ENCODE data around the gene MARK1. TPM values are rescaled to one million over a fixed set of nuclear protein-coding genes. Genes with fewer than 3 reads are reported as not detected.

The MARK1 gene
- total RNA-seq, 1 experiment from 2014 or later = 0.40 TPM

DNA sequence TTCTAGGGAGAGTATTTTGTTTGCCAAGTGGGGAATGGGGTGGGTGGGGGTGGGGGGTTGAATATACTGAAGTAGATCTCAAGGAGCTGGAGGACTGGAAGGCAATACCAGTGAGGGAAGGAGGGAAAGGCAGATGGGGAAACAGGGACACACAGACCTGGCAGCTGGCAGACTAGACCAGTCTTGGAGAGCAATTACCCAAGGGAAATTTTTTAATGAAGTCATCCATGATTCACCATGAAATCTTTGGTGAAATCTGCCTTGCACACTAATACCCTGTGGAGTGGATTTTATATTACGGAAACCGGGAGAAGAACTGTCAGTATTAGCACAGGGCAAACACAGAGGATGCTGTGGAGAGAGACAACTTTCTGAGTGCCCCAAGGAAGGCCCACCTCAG is 29.7 kb upstream of the MARK1 start:
- no peaks in the 10 kb centered on the region for H3K4me1 ChIP-seq (ENCODE audit: insufficient read depth, low read length)
- BruUV-seq (replicated peaks) = no TSS peak
- no peaks in the 10 kb centered on the region for H3F3A ChIP-seq (ENCODE audit: low read length, unreplicated experiment)
- no peaks in the 10 kb centered on the region for H4K20me1 ChIP-seq (ENCODE audit: low read length)
- H2AFZ ChIP-seq (ENCODE audit: low read length) = no peak overlapping the region
- H3K27me3 ChIP-seq (ENCODE audit: low read length) = peaks cover 59% of the 10 kb centered on the region
- DNase-seq (peak; percentile 50), ATAC-seq (no peak)
- H3K4me2 ChIP-seq (ENCODE audit: low read length) = no peak overlapping the region
- no peak overlapping the region for H3K4me3 ChIP-seq (ENCODE audit: low read length)
- no peaks in the 10 kb centered on the region for H3K36me3 ChIP-seq (ENCODE audit: low read depth, low read length)
- no peak overlapping the region for H3K9ac ChIP-seq (ENCODE audit: low read length)
- intact Hi-C loops (cut with micrococcal nuclease) = no loop called here
- ChIA-PET CTCF (no interaction called here), POLR2A (ENCODE audit: unreplicated experiment) (no interaction called here)
- H3K27ac ChIP-seq (ENCODE audit: low read length) = no peak overlapping the region
- H3K9me3 ChIP-seq (ENCODE audit: low read length) = no peaks in the 10 kb centered on the region
- H3K9me2 ChIP-seq (replicated peaks; ENCODE audit: low read length) = no peaks in the 10 kb centered on the region
- no peaks in the 10 kb centered on the region for H3K79me2 ChIP-seq (ENCODE audit: low read length)
- TF ChIP-seq EZH2phosphoT487 (IDR thresholded peaks at IDR 0.05; ENCODE audit: borderline replicate concordance, low read length) (no peak), EZH2 (IDR thresholded peaks at IDR 0.05; ENCODE audit: low read length, unreplicated experiment) (no peak)
- TF ChIP-seq, protein P1, sequence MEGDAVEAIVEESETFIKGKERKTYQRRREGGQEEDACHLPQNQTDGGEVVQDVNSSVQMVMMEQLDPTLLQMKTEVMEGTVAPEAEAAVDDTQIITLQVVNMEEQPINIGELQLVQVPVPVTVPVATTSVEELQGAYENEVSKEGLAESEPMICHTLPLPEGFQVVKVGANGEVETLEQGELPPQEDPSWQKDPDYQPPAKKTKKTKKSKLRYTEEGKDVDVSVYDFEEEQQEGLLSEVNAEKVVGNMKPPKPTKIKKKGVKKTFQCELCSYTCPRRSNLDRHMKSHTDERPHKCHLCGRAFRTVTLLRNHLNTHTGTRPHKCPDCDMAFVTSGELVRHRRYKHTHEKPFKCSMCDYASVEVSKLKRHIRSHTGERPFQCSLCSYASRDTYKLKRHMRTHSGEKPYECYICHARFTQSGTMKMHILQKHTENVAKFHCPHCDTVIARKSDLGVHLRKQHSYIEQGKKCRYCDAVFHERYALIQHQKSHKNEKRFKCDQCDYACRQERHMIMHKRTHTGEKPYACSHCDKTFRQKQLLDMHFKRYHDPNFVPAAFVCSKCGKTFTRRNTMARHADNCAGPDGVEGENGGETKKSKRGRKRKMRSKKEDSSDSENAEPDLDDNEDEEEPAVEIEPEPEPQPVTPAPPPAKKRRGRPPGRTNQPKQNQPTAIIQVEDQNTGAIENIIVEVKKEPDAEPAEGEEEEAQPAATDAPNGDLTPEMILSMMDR (conservative IDR thresholded peaks at IDR 0.05; ENCODE audit: low read depth, low read length) = no peak

DNA sequence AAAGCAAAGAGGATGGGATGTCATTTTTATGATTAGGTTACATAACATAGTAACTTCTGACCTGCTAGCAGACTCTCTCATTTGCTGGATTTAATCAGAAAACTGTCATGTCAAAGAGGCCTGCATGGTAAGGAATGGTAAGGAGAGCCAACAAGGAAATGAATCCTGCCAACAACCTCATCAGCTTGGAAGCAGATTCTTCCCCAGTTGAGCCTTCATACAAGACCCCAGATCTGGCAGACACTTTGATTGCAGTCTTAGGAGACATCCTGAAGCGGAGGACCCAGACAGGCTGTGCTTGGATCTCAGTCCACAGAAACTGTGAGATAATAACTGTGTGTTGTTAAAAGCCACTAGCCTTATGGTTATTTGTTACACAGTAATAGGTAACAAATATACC is 27.6 kb upstream of the MARK1 start:
- Histone ChIP-seq H3F3A (ENCODE audit: low read length, unreplicated experiment) (no peaks in the 10 kb centered on the region), H4K20me1 (ENCODE audit: low read length) (no peaks in the 10 kb centered on the region), H3K4me1 (ENCODE audit: insufficient read depth, low read length) (no peaks in the 10 kb centered on the region), H2AFZ (ENCODE audit: low read length) (no peak overlapping the region), H3K9me2 (replicated peaks; ENCODE audit: low read length) (no peaks in the 10 kb centered on the region), H3K9me3 (ENCODE audit: low read length) (no peaks in the 10 kb centered on the region), H3K79me2 (ENCODE audit: low read length) (no peaks in the 10 kb centered on the region), H3K27me3 (ENCODE audit: low read length) (peaks cover 64% of the 10 kb centered on the region), H3K4me2 (ENCODE audit: low read length) (no peak overlapping the region), H3K36me3 (ENCODE audit: low read depth, low read length) (no peaks in the 10 kb centered on the region), H3K9ac (ENCODE audit: low read length) (no peak overlapping the region), H3K27ac (ENCODE audit: low read length) (no peak overlapping the region), H3K4me3 (ENCODE audit: low read length) (no peak overlapping the region)
- intact Hi-C loops (cut with micrococcal nuclease) = no loop called here
- no TSS peak for BruUV-seq (replicated peaks)
- no peak for DNase-seq
- CTCF ChIA-PET = no interaction called here
- TF ChIP-seq EZH2 (IDR thresholded peaks at IDR 0.05; ENCODE audit: low read length, unreplicated experiment) (no peak), EZH2phosphoT487 (IDR thresholded peaks at IDR 0.05; ENCODE audit: borderline replicate concordance, low read length) (no peak)
- TF ChIP-seq, protein P1 (conservative IDR thresholded peaks at IDR 0.05; ENCODE audit: low read depth, low read length) = no peak
- POLR2A ChIA-PET (ENCODE audit: unreplicated experiment) = no interaction called here
- no peak for ATAC-seq

DNA sequence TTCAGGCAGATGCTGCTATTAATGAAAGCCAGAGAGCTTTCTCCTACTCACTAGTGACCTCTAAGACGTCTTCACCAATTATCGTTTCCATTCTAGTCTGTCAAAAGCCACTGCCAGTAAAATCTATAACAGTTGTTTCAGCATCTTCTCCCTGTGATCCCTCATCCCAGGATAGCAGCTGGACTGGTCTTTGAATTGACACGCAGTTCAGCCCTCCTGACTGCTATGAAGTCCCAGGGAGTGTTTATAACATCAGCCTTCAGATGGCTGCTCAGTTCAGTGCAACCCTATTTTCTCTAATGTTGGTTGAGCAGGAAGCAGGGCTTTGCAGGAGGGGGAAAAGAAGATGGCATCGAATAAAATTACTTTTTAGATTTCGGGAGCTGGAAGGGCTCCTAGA is 23.6 kb upstream of the MARK1 start:
- peaks cover 77% of the 10 kb centered on the region for H3K27me3 ChIP-seq (ENCODE audit: low read length)
- no peak overlapping the region for H3K4me2 ChIP-seq (ENCODE audit: low read length)
- DNase-seq (no peak), ATAC-seq (no peak)
- no peak overlapping the region for H3K9ac ChIP-seq (ENCODE audit: low read length)
- no peaks in the 10 kb centered on the region for H3K9me2 ChIP-seq (replicated peaks; ENCODE audit: low read length)
- H4K20me1 ChIP-seq (ENCODE audit: low read length) = no peaks in the 10 kb centered on the region
- POLR2A ChIA-PET (ENCODE audit: unreplicated experiment) = no interaction called here
- BruUV-seq (replicated peaks) = no TSS peak
- H3F3A ChIP-seq (ENCODE audit: low read length, unreplicated experiment) = no peaks in the 10 kb centered on the region
- CTCF ChIA-PET = no interaction called here
- H3K9me3 ChIP-seq (ENCODE audit: low read length) = no peaks in the 10 kb centered on the region
- intact Hi-C loops (cut with micrococcal nuclease) = no loop called here
- TF ChIP-seq, protein P1 (conservative IDR thresholded peaks at IDR 0.05; ENCODE audit: low read depth, low read length) = no peak
- no peaks in the 10 kb centered on the region for H3K4me1 ChIP-seq (ENCODE audit: insufficient read depth, low read length)
- H3K4me3 ChIP-seq (ENCODE audit: low read length) = no peak overlapping the region
- no peaks in the 10 kb centered on the region for H3K79me2 ChIP-seq (ENCODE audit: low read length)
- H3K36me3 ChIP-seq (ENCODE audit: low read depth, low read length) = no peaks in the 10 kb centered on the region
- no peak overlapping the region for H3K27ac ChIP-seq (ENCODE audit: low read length)
- no peak overlapping the region for H2AFZ ChIP-seq (ENCODE audit: low read length)
